ENCODE measurements around the gene SEZ6.

Gene SEZ6

GRCh38 chr17:28970879-28971278 is 35.0 kb downstream of the SEZ6 start:
- no peak for DNase-seq

- DNase-seq, result no peak
Measured at GRCh38 chr17:28969706-28970393, 36.0 kb downstream of the SEZ6 start.

- DNase-seq, result no peak
Measured at GRCh38 chr17:28968914-28969295, 36.9 kb downstream of the SEZ6 start.

GRCh38 chr17:28968231-28968913 is 37.5 kb downstream of the SEZ6 start:
- DNase-seq, result no peak

GRCh38 chr17:28967221-28968135 is 38.4 kb downstream of the SEZ6 start:
- no peak for DNase-seq

GRCh38 chr17:28963841-28964240 is 42.0 kb downstream of the SEZ6 start:
- no peak for DNase-seq

- no peak for DNase-seq
Measured at GRCh38 chr17:28963055-28963611, 42.7 kb downstream of the SEZ6 start.

GRCh38 chr17:28961391-28961790 is 44.4 kb downstream of the SEZ6 start:
- DNase-seq, result no peak

GRCh38 chr17:28960256-28961061 is 45.4 kb downstream of the SEZ6 start:
- no peak for DNase-seq

GRCh38 chr17:28959471-28959871 is 46.4 kb downstream of the SEZ6 start:
- no peak for DNase-seq

- no peak for DNase-seq
Measured at GRCh38 chr17:28958820-28959455, 46.9 kb downstream of the SEZ6 start.

GRCh38 chr17:28957992-28958355 is 47.9 kb downstream of the SEZ6 start:
- no peak for DNase-seq

GRCh38 chr17:28957277-28957991 is 48.4 kb downstream of the SEZ6 start:
- DNase-seq, result no peak

GRCh38 chr17:28956861-28957260 is 49.0 kb downstream of the SEZ6 start:
- no peak for DNase-seq

- no peak for DNase-seq
Measured at GRCh38 chr17:28956112-28956511, 49.7 kb downstream of the SEZ6 start.

- no peak for DNase-seq
Measured at GRCh38 chr17:28955408-28955807, 50.4 kb downstream of the SEZ6 start.

- DNase-seq, result no peak
Measured at GRCh38 chr17:28954886-28955285, 50.9 kb downstream of the SEZ6 start.

- no peak for DNase-seq
Measured at GRCh38 chr17:28953444-28954118, 52.3 kb downstream of the SEZ6 start.

GRCh38 chr17:28951991-28952975 is 53.5 kb downstream of the SEZ6 start:
- DNase-seq, result peak; percentile 90
